ENCODE measurements around the gene NDFIP1. TPM values are rescaled to one million over a fixed set of nuclear protein-coding genes. Genes with fewer than 3 reads are reported as not detected.

Gene NDFIP1
- total RNA-seq, 2 experiments from 2014 or later = 54.9 to 86.7 TPM

- ChIA-PET CTCF (interaction anchor here (0.6 to 0.8 kb wide), 2 partner anchors 63 to 245 kb away, joined by 3 to 4 read pairs; no protein-coding TSS in a partner anchor), POLR2A (no interaction called here)
- Mint-ChIP-seq H3K9me3 (ENCODE audit: low read depth) (no peaks in the 10 kb centered on the region), H3K27ac (no peak overlapping the region), H3K4me1 (no peaks in the 10 kb centered on the region), H3K27me3 (no peaks in the 10 kb centered on the region), H3K36me3 (ENCODE audit: low read depth) (no peaks in the 10 kb centered on the region), H3K4me3 (no peak overlapping the region)
- no peak for DNase-seq
- no peak for ATAC-seq
- intact Hi-C loops (cut with DNase I, micrococcal nuclease) = no loop called here
Measured at GRCh38 chr5:142189813-142190212, 81.2 kb downstream of the NDFIP1 start.

GRCh38 chr5:142191776-142192175 lies 83.2 kb downstream of the NDFIP1 start:
- ChIA-PET POLR2A (no interaction called here), CTCF (interaction anchor here (0.7 kb wide), 1 partner anchor 17 kb away, joined by 3 read pairs; no protein-coding TSS in a partner anchor)
- H3K27me3 Mint-ChIP-seq = no peaks in the 10 kb centered on the region
- H3K4me1 Mint-ChIP-seq = no peaks in the 10 kb centered on the region
- no peaks in the 10 kb centered on the region for H3K9me3 Mint-ChIP-seq (ENCODE audit: low read depth)
- H3K4me3 Mint-ChIP-seq = no peak overlapping the region
- H3K27ac Mint-ChIP-seq = no peak overlapping the region
- DNase-seq (no peak), ATAC-seq (no peak)
- H3K36me3 Mint-ChIP-seq (ENCODE audit: low read depth) = no peaks in the 10 kb centered on the region
- intact Hi-C loops (cut with DNase I, micrococcal nuclease) = no loop called here

GRCh38 chr5:142192286-142193113 lies 83.9 kb downstream of the NDFIP1 start:
- DNase-seq (no peak), ATAC-seq (no peak)
- no peaks in the 10 kb centered on the region for H3K4me1 Mint-ChIP-seq
- no peaks in the 10 kb centered on the region for H3K36me3 Mint-ChIP-seq (ENCODE audit: low read depth)
- H3K27me3 Mint-ChIP-seq = no peaks in the 10 kb centered on the region
- H3K4me3 Mint-ChIP-seq = no peak overlapping the region
- H3K27ac Mint-ChIP-seq = no peak overlapping the region
- CTCF ChIA-PET = interaction anchor here (0.7 to 0.9 kb wide), 2 partner anchors 17 to 18 kb away, joined by 3 read pairs; no protein-coding TSS in a partner anchor
- intact Hi-C loops (cut with DNase I, micrococcal nuclease) = no loop called here
- POLR2A ChIA-PET = no interaction called here
- H3K9me3 Mint-ChIP-seq (ENCODE audit: low read depth) = no peaks in the 10 kb centered on the region

- ATAC-seq = no peak
- intact Hi-C loops (cut with DNase I, micrococcal nuclease) = no loop called here
- no peaks in the 10 kb centered on the region for H3K9me3 Mint-ChIP-seq (ENCODE audit: low read depth)
- H3K27ac Mint-ChIP-seq = no peak overlapping the region
- H3K36me3 Mint-ChIP-seq (ENCODE audit: low read depth) = no peaks in the 10 kb centered on the region
- no peaks in the 10 kb centered on the region for H3K4me1 Mint-ChIP-seq
- H3K4me3 Mint-ChIP-seq = no peak overlapping the region
- no peak for DNase-seq
- POLR2A ChIA-PET = no interaction called here
- no peaks in the 10 kb centered on the region for H3K27me3 Mint-ChIP-seq
- CTCF ChIA-PET = interaction anchor here (0.9 kb wide), 1 partner anchor 17 kb away, joined by 3 read pairs; no protein-coding TSS in a partner anchor
Measured at GRCh38 chr5:142193114-142193428, 84.5 kb downstream of the NDFIP1 start.

- ChIA-PET CTCF (interaction anchor here (0.6 kb wide), 1 partner anchor 190 kb away, joined by 5 read pairs; no protein-coding TSS in a partner anchor), POLR2A (no interaction called here)
- H3K27ac Mint-ChIP-seq = no peak overlapping the region
- no peak for DNase-seq
- H3K36me3 Mint-ChIP-seq (ENCODE audit: low read depth) = no peaks in the 10 kb centered on the region
- ATAC-seq = no peak
- H3K4me3 Mint-ChIP-seq = no peak overlapping the region
- H3K4me1 Mint-ChIP-seq = no peaks in the 10 kb centered on the region
- H3K9me3 Mint-ChIP-seq (ENCODE audit: low read depth) = no peaks in the 10 kb centered on the region
- no peaks in the 10 kb centered on the region for H3K27me3 Mint-ChIP-seq
- intact Hi-C loops (cut with DNase I, micrococcal nuclease) = no loop called here
Measured at GRCh38 chr5:142197098-142197497, 88.5 kb downstream of the NDFIP1 start.

- no peak for ATAC-seq
- Mint-ChIP-seq H3K4me3 (no peak overlapping the region), H3K36me3 (ENCODE audit: low read depth) (no peaks in the 10 kb centered on the region), H3K4me1 (no peaks in the 10 kb centered on the region), H3K27ac (no peak overlapping the region), H3K27me3 (peaks cover 2% of the 10 kb centered on the region), H3K9me3 (ENCODE audit: low read depth) (no peaks in the 10 kb centered on the region)
- ChIA-PET POLR2A (no interaction called here), CTCF (interaction anchor here (0.6 kb wide), 1 partner anchor 189 kb away, joined by 5 read pairs; no protein-coding TSS in a partner anchor)
- intact Hi-C loops (cut with DNase I, micrococcal nuclease) = no loop called here
- DNase-seq = no peak
Measured at GRCh38 chr5:142197781-142198180, 89.2 kb downstream of the NDFIP1 start.

GRCh38 chr5:142199388-142199787 lies 90.8 kb downstream of the NDFIP1 start:
- H3K36me3 Mint-ChIP-seq (ENCODE audit: low read depth) = no peaks in the 10 kb centered on the region
- ATAC-seq = no peak
- H3K27me3 Mint-ChIP-seq = peaks cover 3% of the 10 kb centered on the region
- intact Hi-C loops (cut with DNase I, micrococcal nuclease) = no loop called here
- H3K27ac Mint-ChIP-seq = no peak overlapping the region
- no peak for DNase-seq
- ChIA-PET CTCF (interaction anchor here (0.6 kb wide), 1 partner anchor 1498 kb away, joined by 3 read pairs; no protein-coding TSS in a partner anchor), POLR2A (no interaction called here)
- no peak overlapping the region for H3K4me3 Mint-ChIP-seq
- H3K4me1 Mint-ChIP-seq = no peaks in the 10 kb centered on the region
- no peaks in the 10 kb centered on the region for H3K9me3 Mint-ChIP-seq (ENCODE audit: low read depth)

GRCh38 chr5:142200387-142200786 lies 91.8 kb downstream of the NDFIP1 start:
- DNase-seq (no peak), ATAC-seq (no peak)
- H3K9me3 Mint-ChIP-seq (ENCODE audit: low read depth) = no peaks in the 10 kb centered on the region
- H3K4me1 Mint-ChIP-seq = no peaks in the 10 kb centered on the region
- intact Hi-C loops (cut with DNase I, micrococcal nuclease) = no loop called here
- H3K36me3 Mint-ChIP-seq (ENCODE audit: low read depth) = no peaks in the 10 kb centered on the region
- ChIA-PET CTCF (no interaction called here), POLR2A (no interaction called here)
- H3K4me3 Mint-ChIP-seq = no peak overlapping the region
- H3K27ac Mint-ChIP-seq = no peak overlapping the region
- peaks cover 3% of the 10 kb centered on the region for H3K27me3 Mint-ChIP-seq

- intact Hi-C loops (cut with DNase I, micrococcal nuclease) = no loop called here
- Mint-ChIP-seq H3K9me3 (ENCODE audit: low read depth) (no peaks in the 10 kb centered on the region), H3K36me3 (ENCODE audit: low read depth) (no peaks in the 10 kb centered on the region), H3K27me3 (peaks cover 3% of the 10 kb centered on the region), H3K4me3 (no peak overlapping the region), H3K4me1 (no peaks in the 10 kb centered on the region), H3K27ac (no peak overlapping the region)
- ChIA-PET CTCF (no interaction called here), POLR2A (no interaction called here)
- ATAC-seq (no peak), DNase-seq (no peak)
Measured at GRCh38 chr5:142201471-142201887, 92.9 kb downstream of the NDFIP1 start.

- H3K4me1 Mint-ChIP-seq = no peaks in the 10 kb centered on the region
- no peaks in the 10 kb centered on the region for H3K36me3 Mint-ChIP-seq (ENCODE audit: low read depth)
- ChIA-PET POLR2A (no interaction called here), CTCF (no interaction called here)
- no peak for ATAC-seq
- H3K27ac Mint-ChIP-seq = no peak overlapping the region
- no peak for DNase-seq
- H3K4me3 Mint-ChIP-seq = no peak overlapping the region
- intact Hi-C loops (cut with DNase I, micrococcal nuclease) = no loop called here
- H3K27me3 Mint-ChIP-seq = peaks cover 3% of the 10 kb centered on the region
- H3K9me3 Mint-ChIP-seq (ENCODE audit: low read depth) = no peaks in the 10 kb centered on the region
Measured at GRCh38 chr5:142202282-142202681, 93.7 kb downstream of the NDFIP1 start.

Measured in activated CD4-positive, alpha-beta T cell treated with anti-CD3 and anti-CD28 coated beads for 36 hours (primary cell).